ENCODE results near the gene MCF2L. TPM values are rescaled to one million over a fixed set of nuclear protein-coding genes. Genes with fewer than 3 reads are reported as not detected.

Gene MCF2L
- total RNA-seq, 1 experiment from 2014 or later, result 22.1 TPM

GRCh38 chr13:112982281-112983041 is 13.4 kb downstream of the MCF2L start:
- Histone ChIP-seq H3K4me3 (ENCODE audit: low read depth, low read length) (no peak overlapping the region), H3K36me3 (ENCODE audit: control insufficient read depth, insufficient read depth, low read length) (no peaks in the 10 kb centered on the region), H3K27me3 (replicated peaks; ENCODE audit: control insufficient read depth, insufficient read depth, low read length) (no peaks in the 10 kb centered on the region), H3K9me3 (no peaks in the 10 kb centered on the region), H3K4me1 (peaks cover 27% of the 10 kb centered on the region)
- no TSS peak for BruUV-seq (replicated peaks)
- Mint-ChIP-seq H3K27ac (ENCODE audit: unreplicated experiment) (no peak overlapping the region), H3K36me3 (ENCODE audit: insufficient read depth, unreplicated experiment) (no peaks in the 10 kb centered on the region), H3K4me3 (ENCODE audit: unreplicated experiment) (no peak overlapping the region), H3K27me3 (ENCODE audit: insufficient read depth, unreplicated experiment) (no peaks in the 10 kb centered on the region), H3K9me3 (ENCODE audit: unreplicated experiment) (no peaks in the 10 kb centered on the region), H3K4me1 (ENCODE audit: low read depth, unreplicated experiment) (peaks cover 20% of the 10 kb centered on the region)
- ChIA-PET POLR2A (no interaction called here), CTCF (interaction anchor here (1.0 to 2.6 kb wide), 2 partner anchors 13 to 19 kb away, joined by 3 to 9 read pairs; partner anchors contain the start of gene MCF2L)
- no peak for TF ChIP-seq CTCF (IDR thresholded peaks at IDR 0.05; ENCODE audit: insufficient read depth in 1 of 2, low read depth in 1 of 2, low read length in 1 of 2, severe bottlenecking in 1 of 2, unreplicated experiment in 1 of 2)
- intact Hi-C loops (cut with micrococcal nuclease; ENCODE audit: unreplicated experiment), result loop anchor here (1.0 kb wide), 1 partner anchor 13 kb away; the partner anchor contains the start of gene MCF2L
- DNase-seq, result no peak

DNA sequence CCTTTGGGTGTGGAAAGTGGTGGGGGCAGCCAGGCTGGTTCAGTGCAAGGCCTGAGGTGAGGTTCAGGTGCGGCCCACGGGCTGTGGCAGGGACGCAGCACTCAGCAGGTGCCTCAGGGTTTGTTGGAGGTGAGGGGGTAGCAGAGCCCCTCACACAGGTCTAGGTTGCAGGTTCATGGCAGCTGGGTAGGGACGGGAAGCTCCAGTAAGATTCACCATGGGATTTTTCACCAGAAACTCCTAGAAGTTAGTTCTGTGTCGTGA is 14.0 kb downstream of the MCF2L start:
- Mint-ChIP-seq H3K4me3 (ENCODE audit: unreplicated experiment) (no peak overlapping the region), H3K27ac (ENCODE audit: unreplicated experiment) (no peak overlapping the region), H3K9me3 (ENCODE audit: unreplicated experiment) (no peaks in the 10 kb centered on the region), H3K27me3 (ENCODE audit: insufficient read depth, unreplicated experiment) (no peaks in the 10 kb centered on the region), H3K4me1 (ENCODE audit: low read depth, unreplicated experiment) (peaks cover 20% of the 10 kb centered on the region), H3K36me3 (ENCODE audit: insufficient read depth, unreplicated experiment) (no peaks in the 10 kb centered on the region)
- no peak for DNase-seq
- H3K36me3 ChIP-seq (ENCODE audit: control insufficient read depth, insufficient read depth, low read length), result no peaks in the 10 kb centered on the region
- ChIA-PET POLR2A (no interaction called here), CTCF (interaction anchor here (0.6 to 2.6 kb wide), 3 partner anchors 14 to 47 kb away, joined by 3 to 9 read pairs (median 3); partner anchors contain the start of gene MCF2L)
- H3K9me3 ChIP-seq, result no peaks in the 10 kb centered on the region
- H3K4me1 ChIP-seq, result peaks cover 27% of the 10 kb centered on the region
- no TSS peak for BruUV-seq (replicated peaks)
- H3K27me3 ChIP-seq (replicated peaks; ENCODE audit: control insufficient read depth, insufficient read depth, low read length), result no peaks in the 10 kb centered on the region
- TF ChIP-seq CTCF (IDR thresholded peaks at IDR 0.05; ENCODE audit: insufficient read depth in 1 of 2, low read depth in 1 of 2, low read length in 1 of 2, severe bottlenecking in 1 of 2, unreplicated experiment in 1 of 2), result no peak
- intact Hi-C loops (cut with micrococcal nuclease; ENCODE audit: unreplicated experiment), result loop anchor here (1.0 kb wide), 1 partner anchor 14 kb away; the partner anchor contains the start of gene MCF2L
- H3K4me3 ChIP-seq (ENCODE audit: low read depth, low read length), result no peak overlapping the region

DNA sequence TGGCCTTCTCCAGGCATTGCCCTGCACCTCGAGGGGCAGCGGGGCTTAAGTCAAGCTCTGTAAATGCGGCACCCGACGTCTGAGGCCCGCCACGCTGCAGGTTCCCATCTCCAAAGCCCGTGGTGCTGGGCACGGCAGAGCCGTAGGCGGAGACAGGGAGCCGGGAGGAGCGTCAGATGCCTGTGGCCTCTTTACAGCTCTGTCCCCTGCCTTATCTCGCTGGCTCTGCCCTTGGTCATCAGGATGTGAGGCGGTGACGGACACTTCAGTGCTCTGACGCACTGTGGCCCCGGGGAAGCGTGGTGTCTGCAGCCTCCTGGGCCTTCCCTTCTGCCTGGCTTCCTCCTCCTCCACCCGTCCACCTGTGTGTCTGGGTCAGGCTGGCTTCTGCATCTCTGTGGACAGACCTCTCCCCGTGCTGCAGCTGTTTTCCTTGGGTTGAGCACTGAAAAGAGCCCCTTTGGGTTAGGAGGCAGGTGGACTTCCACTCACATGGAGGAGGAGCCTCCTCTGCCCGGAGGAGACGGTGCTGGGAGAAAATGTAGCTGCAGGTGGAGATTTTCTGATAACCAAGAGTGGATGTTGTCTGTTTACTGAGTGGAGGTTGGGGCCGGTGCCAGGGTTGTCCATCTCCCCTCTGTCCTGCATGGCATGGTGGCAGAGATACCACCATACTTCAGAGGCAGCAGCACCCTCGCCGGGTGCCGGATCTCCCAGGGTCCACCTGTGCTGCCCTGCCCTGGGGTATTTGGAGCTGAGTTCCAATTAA is 14.6 kb downstream of the MCF2L start:
- DNase-seq, result peak; percentile 39 to 61
- peak overlapping the region; percentile 34 for H3K4me3 Mint-ChIP-seq (ENCODE audit: unreplicated experiment)
- no peaks in the 10 kb centered on the region for H3K27me3 Mint-ChIP-seq (ENCODE audit: insufficient read depth, unreplicated experiment)
- intact Hi-C loops (cut with micrococcal nuclease; ENCODE audit: unreplicated experiment), result loop anchor here (1.0 to 2.0 kb wide), 2 partner anchors 14 to 19 kb away; partner anchors contain the start of gene MCF2L
- no peaks in the 10 kb centered on the region for H3K9me3 ChIP-seq
- H3K9me3 Mint-ChIP-seq (ENCODE audit: unreplicated experiment), result no peaks in the 10 kb centered on the region
- ChIA-PET POLR2A (no interaction called here), CTCF (interaction anchor here (0.6 to 2.6 kb wide), 3 partner anchors 15 to 46 kb away, joined by 3 to 9 read pairs (median 3); partner anchors contain the start of gene MCF2L)
- H3K36me3 ChIP-seq (ENCODE audit: control insufficient read depth, insufficient read depth, low read length), result no peaks in the 10 kb centered on the region
- TF ChIP-seq CTCF (IDR thresholded peaks at IDR 0.05; ENCODE audit: insufficient read depth in 1 of 2, low read depth in 1 of 2, low read length in 1 of 2, severe bottlenecking in 1 of 2, unreplicated experiment in 1 of 2), result no peak
- BruUV-seq (replicated peaks), result no TSS peak
- no peaks in the 10 kb centered on the region for H3K27me3 ChIP-seq (replicated peaks; ENCODE audit: control insufficient read depth, insufficient read depth, low read length)
- H3K4me1 Mint-ChIP-seq (ENCODE audit: low read depth, unreplicated experiment), result peaks cover 20% of the 10 kb centered on the region
- H3K36me3 Mint-ChIP-seq (ENCODE audit: insufficient read depth, unreplicated experiment), result no peaks in the 10 kb centered on the region
- peaks cover 27% of the 10 kb centered on the region for H3K4me1 ChIP-seq
- no peak overlapping the region for H3K4me3 ChIP-seq (ENCODE audit: low read depth, low read length)
- H3K27ac Mint-ChIP-seq (ENCODE audit: unreplicated experiment), result no peak overlapping the region

Measured in Caco-2 (cell line).